Parathyroid adenoma (tissue), 2 donors: ENCODE measurements around the gene CACNG5.

Experiments used
- H2AFZ ChIP-seq: fragments of 300-600 bp; sonication (generic); one replicate; pipeline ENCODE4 v1.7.0; 2017; ENCODE audit warnings: antibody characterized with exemption, mild to moderate bottlenecking
- H3K27ac ChIP-seq: fragments of 300-600 bp; sonication (generic); one replicate; pipeline ENCODE4 v1.7.0; 2017
- H3K27me3 ChIP-seq: fragments of 300-600 bp; sonication (generic); one replicate; pipeline ENCODE4 v1.7.0; 2017; ENCODE audit warnings: low read length; ENCODE audit not compliant: control insufficient read depth, insufficient read depth
- H3K36me3 ChIP-seq: fragments of 300-600 bp; sonication (generic); one replicate; pipeline ENCODE4 v1.7.0; 2017; ENCODE audit warnings: low read length; ENCODE audit not compliant: control insufficient read depth, insufficient read depth
- H3K4me1 ChIP-seq: fragments of 300-600 bp; sonication (generic); one replicate; pipeline ENCODE4 v1.7.0; 2017; ENCODE audit warnings: control low read depth
- H3K4me2 ChIP-seq: fragments of 300-600 bp; sonication (generic); one replicate; pipeline ENCODE4 v1.7.0; 2017; ENCODE audit warnings: low read length
- H3K4me3 ChIP-seq: fragments of 300-600 bp; sonication (generic); one replicate; pipeline ENCODE4 v1.7.0; 2017; ENCODE audit warnings: low read depth, low read length
- H3K79me2 ChIP-seq: fragments of 300-600 bp; sonication (generic); one replicate; pipeline ENCODE4 v1.7.0; 2017; ENCODE audit warnings: control low read depth
- H3K9ac ChIP-seq: fragments of 300-600 bp; sonication (generic); one replicate; pipeline ENCODE4 v1.7.0; 2017; ENCODE audit warnings: mild to moderate bottlenecking
- H3K9me3 ChIP-seq: fragments of 300-600 bp; sonication (generic); one replicate; pipeline ENCODE4 v1.7.0; 2017; ENCODE audit warnings: low read length; ENCODE audit not compliant: control insufficient read depth
- TF ChIP-seq, protein P1 (sequence below): fragments of 300-600 bp; sonication (generic); IDR thresholded peaks from one replicate; pipeline ENCODE4 v1.7.0; 2017; ENCODE audit warnings: antibody characterized with exemption, mild to moderate bottlenecking
- donor health status: primary hyperparathyroidism.

The CACNG5 gene

DNA sequence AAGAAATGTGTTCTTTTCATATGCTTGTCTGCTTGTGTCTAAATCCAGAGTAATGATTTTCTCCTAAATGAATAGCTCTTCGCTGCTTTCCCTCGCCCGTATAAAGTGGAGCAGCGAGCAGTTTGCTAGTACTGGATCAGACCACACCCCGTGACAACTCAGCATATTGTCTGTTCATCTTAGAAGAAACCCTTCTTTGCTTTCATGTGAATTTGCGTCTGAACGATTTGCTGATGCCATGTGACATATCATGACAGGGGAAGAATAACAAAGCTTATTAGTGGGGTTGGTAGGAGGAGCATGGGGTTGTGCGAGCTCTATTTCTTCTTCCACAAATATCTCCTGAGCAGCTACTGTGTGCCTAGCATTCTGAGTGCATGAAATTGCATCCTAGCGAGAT lies 85.5 kb downstream of the CACNG5 start:
- Histone ChIP-seq H3K4me1 (no peaks in the 10 kb centered on the region), H3K9ac (no peak overlapping the region), H3K4me3 (no peak overlapping the region), H2AFZ (no peak overlapping the region), H3K9me3 (no peaks in the 10 kb centered on the region), H3K36me3 (no peaks in the 10 kb centered on the region), H3K27ac (no peak overlapping the region), H3K27me3 (no peaks in the 10 kb centered on the region), H3K4me2 (no peak overlapping the region), H3K79me2 (no peaks in the 10 kb centered on the region)
- TF ChIP-seq, protein P1, sequence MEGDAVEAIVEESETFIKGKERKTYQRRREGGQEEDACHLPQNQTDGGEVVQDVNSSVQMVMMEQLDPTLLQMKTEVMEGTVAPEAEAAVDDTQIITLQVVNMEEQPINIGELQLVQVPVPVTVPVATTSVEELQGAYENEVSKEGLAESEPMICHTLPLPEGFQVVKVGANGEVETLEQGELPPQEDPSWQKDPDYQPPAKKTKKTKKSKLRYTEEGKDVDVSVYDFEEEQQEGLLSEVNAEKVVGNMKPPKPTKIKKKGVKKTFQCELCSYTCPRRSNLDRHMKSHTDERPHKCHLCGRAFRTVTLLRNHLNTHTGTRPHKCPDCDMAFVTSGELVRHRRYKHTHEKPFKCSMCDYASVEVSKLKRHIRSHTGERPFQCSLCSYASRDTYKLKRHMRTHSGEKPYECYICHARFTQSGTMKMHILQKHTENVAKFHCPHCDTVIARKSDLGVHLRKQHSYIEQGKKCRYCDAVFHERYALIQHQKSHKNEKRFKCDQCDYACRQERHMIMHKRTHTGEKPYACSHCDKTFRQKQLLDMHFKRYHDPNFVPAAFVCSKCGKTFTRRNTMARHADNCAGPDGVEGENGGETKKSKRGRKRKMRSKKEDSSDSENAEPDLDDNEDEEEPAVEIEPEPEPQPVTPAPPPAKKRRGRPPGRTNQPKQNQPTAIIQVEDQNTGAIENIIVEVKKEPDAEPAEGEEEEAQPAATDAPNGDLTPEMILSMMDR, result no peak

DNA sequence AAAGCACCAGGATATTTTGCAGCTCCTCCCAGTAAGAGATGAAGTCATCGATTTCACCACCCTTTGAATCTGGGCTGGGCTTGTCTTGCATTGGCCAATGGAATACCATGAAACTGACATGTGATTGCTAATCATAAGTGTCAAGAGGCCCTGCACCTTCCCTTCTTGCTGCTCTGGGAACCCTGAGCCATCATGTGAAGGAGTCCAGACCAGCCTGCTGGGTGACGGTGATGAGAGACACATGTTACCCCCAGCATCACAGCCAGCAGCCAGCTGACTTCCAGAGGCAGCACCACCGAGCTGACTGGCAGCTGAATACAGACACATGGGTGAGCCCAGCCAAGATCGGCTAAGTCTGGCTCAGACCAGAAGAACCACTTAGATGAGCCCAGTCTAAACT lies 86.0 kb downstream of the CACNG5 start:
- H3K27ac ChIP-seq, result no peak overlapping the region

GRCh38 chr17:66923886-66924285 lies 89.0 kb downstream of the CACNG5 start:
- Histone ChIP-seq H3K9me3 (no peaks in the 10 kb centered on the region), H3K79me2 (no peaks in the 10 kb centered on the region), H3K27me3 (no peaks in the 10 kb centered on the region), H3K4me2 (no peak overlapping the region), H3K4me3 (no peak overlapping the region), H3K27ac (no peak overlapping the region), H2AFZ (no peak overlapping the region), H3K36me3 (no peaks in the 10 kb centered on the region), H3K9ac (no peak overlapping the region), H3K4me1 (no peaks in the 10 kb centered on the region)
- TF ChIP-seq, protein P1, result no peak

More for the DNA sequence above, 86.0 kb downstream of the CACNG5 start:
- H3K27me3 ChIP-seq, result no peaks in the 10 kb centered on the region
- H3K79me2 ChIP-seq, result no peaks in the 10 kb centered on the region
- H3K4me1 ChIP-seq, result no peaks in the 10 kb centered on the region
- TF ChIP-seq, protein P1, result no peak
- no peak overlapping the region for H3K4me2 ChIP-seq
- no peaks in the 10 kb centered on the region for H3K9me3 ChIP-seq
- no peak overlapping the region for H3K9ac ChIP-seq
- no peaks in the 10 kb centered on the region for H3K36me3 ChIP-seq
- H3K4me3 ChIP-seq, result no peak overlapping the region
- no peak overlapping the region for H2AFZ ChIP-seq

DNA sequence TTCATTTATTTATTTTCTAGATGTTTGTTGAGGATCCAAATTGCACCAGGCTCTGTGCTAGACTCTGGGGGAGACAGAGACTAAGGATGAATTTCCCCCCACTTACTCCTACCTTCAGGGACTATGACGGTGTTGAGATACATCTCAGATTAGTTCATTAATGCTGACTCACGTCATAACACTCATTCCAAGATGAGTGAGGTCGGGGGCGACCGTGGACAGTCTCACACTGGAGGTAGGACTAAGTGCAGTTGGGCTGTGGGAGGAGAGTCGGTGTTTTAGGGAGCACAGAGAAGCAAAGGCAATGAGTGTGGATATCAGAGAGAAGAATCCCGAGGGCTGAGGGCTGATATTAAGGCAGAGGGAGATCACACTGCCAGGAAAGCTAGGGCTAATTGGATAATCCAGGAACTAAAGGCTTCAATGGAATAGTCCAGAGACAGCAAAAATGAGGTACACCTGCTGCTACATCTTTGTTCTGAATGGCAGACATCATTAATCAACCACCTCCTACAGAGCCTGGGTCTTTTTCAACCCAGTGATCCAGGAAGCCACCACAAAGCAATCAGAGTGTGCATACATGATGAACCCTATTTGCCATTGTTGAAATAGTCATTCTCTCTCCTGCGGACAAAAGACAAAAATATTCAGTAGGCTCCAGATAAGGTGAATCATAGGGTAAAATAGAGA lies 91.0 kb downstream of the CACNG5 start:
- no peak overlapping the region for H3K9ac ChIP-seq
- no peak overlapping the region for H3K4me2 ChIP-seq
- TF ChIP-seq, protein P1, result no peak
- H3K27ac ChIP-seq, result no peak overlapping the region
- H3K79me2 ChIP-seq, result no peaks in the 10 kb centered on the region
- no peaks in the 10 kb centered on the region for H3K9me3 ChIP-seq
- H3K4me1 ChIP-seq, result no peaks in the 10 kb centered on the region
- H3K36me3 ChIP-seq, result no peaks in the 10 kb centered on the region
- H3K4me3 ChIP-seq, result no peak overlapping the region
- no peaks in the 10 kb centered on the region for H3K27me3 ChIP-seq
- no peak overlapping the region for H2AFZ ChIP-seq

DNA sequence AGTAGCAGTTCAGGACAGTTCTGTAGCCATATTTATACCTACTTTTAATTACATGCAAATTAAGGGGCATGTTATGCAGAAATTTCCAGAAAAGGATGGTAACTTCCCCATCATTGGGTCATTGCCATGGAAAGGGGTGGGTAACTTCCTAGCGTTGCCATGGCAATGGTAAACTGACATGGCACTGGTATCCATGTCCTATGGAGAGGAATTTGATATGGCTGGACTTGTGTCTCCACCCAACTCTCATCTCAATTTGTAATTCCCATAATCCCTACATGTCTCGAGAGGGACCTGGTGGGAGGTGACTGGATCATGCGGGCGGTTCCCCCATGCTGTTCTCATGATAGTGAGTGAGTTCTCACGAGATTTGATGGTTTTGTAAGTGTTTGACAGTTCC lies 94.0 kb downstream of the CACNG5 start:
- no peak overlapping the region for H3K9ac ChIP-seq
- H3K4me2 ChIP-seq, result no peak overlapping the region
- H3K27ac ChIP-seq, result no peak overlapping the region
- H3K4me3 ChIP-seq, result no peak overlapping the region
- TF ChIP-seq, protein P1, result no peak
- H2AFZ ChIP-seq, result no peak overlapping the region
- H3K27me3 ChIP-seq, result no peaks in the 10 kb centered on the region
- H3K36me3 ChIP-seq, result no peaks in the 10 kb centered on the region
- no peaks in the 10 kb centered on the region for H3K9me3 ChIP-seq
- no peaks in the 10 kb centered on the region for H3K79me2 ChIP-seq
- no peaks in the 10 kb centered on the region for H3K4me1 ChIP-seq
